SH-SY5Y (cell line): Measurements from ENCODE around the gene RABGAP1.

ENCODE experiments used
- GATA2 ChIP-seq: IDR thresholded peaks from 2 replicates; pipeline ENCODE4 v1.6.1; 2011; ENCODE audit warnings: mild to moderate bottlenecking, low read depth, low read length
- GATA3 ChIP-seq: IDR thresholded peaks from 2 replicates; pipeline ENCODE4 v1.6.1; 2011; ENCODE audit warnings: low read depth, mild to moderate bottlenecking, low read length, moderate library complexity

Gene RABGAP1

GRCh38 chr9:123065196-123065595, 124.4 kb downstream of the RABGAP1 start:
- no peak for TF ChIP-seq GATA2
- TF ChIP-seq GATA3 = no peak

GRCh38 chr9:123067136-123067535, 126.3 kb downstream of the RABGAP1 start:
- TF ChIP-seq GATA3 = no peak
- no peak for TF ChIP-seq GATA2

DNA sequence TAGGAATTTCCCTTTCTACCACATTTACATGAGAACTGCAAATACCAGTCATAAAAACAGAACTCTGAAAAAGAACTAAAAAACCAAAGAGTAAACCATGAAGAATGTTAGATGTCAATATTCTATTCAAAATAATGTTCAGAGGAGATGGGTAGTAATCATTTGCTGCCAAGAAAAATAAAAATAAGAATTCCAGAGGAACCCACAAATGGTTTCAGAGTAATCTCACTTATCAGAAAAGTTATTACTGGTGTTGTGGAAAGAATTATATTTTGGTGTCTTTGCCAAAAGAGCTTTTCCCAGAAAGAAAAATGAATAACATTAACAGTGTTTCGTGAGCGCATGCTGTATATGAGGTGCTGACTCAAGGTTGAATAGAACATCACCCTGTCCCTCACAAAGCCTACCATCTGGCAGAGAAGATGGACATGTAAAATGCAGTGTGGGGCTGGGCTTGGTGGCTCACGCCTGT, 128.2 kb downstream of the RABGAP1 start:
- no peak for TF ChIP-seq GATA2
- no peak for TF ChIP-seq GATA3

GRCh38 chr9:123070198-123070597, 129.4 kb downstream of the RABGAP1 start:
- no peak for TF ChIP-seq GATA3
- no peak for TF ChIP-seq GATA2

DNA sequence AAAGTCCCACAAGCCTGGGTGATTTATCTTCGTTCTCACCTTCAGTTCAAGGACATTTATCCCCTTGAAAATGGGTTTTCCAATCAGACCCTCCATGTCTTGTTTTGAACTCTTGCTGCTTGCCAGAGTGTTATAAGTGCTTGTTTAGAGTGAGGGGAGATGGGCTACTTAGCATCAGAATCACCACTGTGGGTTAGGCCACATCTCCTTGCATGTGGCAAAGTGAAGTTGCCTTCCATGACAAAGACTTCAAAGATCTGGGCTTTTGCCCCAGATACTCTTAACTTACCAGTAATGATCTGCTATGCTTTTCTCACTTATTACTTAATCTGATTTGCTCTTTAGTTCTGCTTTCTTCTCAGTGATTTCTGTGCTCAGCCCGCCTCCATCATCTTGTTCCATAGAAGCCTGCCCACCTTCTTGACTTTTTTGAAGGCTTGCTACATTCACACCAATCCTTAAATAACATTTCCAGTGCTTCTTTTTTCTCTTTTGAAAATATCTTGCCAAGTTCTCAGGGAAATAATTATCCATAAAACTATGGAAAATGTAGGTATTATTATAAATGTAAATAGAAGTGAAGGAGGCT, 131.7 kb downstream of the RABGAP1 start:
- TF ChIP-seq GATA2 = no peak
- TF ChIP-seq GATA3 = no peak

GRCh38 chr9:123073441-123073840, 132.6 kb downstream of the RABGAP1 start:
- TF ChIP-seq GATA3 (no peak), GATA2 (no peak)

GRCh38 chr9:123073991-123074422, 133.2 kb downstream of the RABGAP1 start:
- no peak for TF ChIP-seq GATA3

- no peak for TF ChIP-seq GATA3
- no peak for TF ChIP-seq GATA2
Measured at GRCh38 chr9:123074628-123075027, 133.8 kb downstream of the RABGAP1 start.

GRCh38 chr9:123080444-123080843, 139.6 kb downstream of the RABGAP1 start:
- TF ChIP-seq GATA3 = no peak
- no peak for TF ChIP-seq GATA2

DNA sequence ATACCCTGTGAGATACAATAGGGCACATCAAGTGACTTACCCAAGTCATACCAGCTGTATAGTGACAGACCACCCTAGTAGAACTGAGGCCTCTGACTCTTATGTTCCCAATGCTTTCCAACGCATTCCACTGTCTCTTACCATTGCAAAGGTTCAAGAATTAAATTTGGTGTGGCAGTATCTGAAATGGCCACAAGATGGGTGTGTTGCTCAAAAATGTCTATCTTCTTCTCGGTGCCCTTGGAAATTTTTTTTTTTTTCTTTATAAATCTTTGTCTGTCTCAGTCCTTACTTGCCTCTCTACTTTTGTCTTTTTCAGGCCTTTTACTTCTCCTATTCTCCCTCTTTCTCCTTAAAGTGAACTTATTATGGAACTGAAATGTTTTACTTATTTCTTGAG, 141.0 kb downstream of the RABGAP1 start:
- TF ChIP-seq GATA3 (no peak), GATA2 (no peak)

DNA sequence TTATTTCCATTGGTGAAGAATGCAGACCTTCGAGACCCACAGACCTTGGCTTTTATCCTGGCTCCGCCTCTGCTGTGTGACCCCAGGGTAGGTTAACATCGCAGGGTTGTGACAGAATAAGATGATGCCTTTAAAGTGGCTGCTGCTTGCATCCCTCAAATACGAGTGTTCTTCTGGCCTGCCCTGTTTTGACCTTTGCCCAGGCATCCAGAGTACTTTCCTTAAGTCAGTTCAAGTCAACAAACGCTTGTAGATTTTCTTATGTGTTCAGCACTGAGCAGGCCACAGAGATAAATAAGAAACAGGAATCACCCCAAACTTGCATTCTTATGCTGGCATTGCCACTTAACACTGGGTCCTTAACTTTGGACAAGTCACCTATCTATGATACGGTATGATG, 142.9 kb downstream of the RABGAP1 start:
- TF ChIP-seq GATA2 = no peak

DNA sequence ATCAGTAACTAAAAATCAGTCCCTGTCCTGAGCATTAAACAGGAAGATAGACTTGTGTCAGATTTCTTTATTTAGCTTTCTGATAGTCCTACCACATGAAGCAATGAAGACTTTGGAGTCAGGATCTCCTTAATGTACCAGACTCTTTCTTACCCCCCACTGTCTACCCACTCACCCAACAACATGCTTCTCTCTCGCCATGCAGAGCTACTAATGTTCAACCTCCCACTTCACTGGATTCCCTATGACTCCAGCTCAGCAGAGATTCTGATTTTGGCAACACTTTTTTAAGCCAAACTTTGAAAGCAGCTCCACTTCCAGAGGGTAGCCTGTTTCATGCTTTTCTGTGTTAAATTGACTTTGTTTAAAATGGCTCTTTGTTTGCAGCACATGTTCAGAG, 143.4 kb downstream of the RABGAP1 start:
- TF ChIP-seq GATA2 (no peak), GATA3 (no peak)

DNA sequence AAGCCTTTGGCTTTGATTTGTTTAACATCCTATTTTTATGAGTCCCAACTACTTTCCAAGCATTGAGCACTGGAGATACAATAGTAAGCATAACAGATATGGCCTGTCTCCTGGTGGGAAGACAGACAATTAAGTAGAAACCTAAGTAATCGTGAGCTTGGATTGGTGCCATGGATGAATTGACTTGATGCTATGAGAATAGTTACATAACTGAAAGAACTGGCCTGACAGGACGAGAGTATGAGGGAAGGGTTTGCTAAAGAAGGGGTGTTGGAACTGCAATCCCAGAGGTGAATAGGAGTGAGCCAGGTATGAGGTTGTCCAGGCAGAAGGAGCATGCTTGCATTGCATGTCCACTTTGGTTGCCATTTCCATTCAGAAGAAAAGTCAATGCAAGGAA, 145.1 kb downstream of the RABGAP1 start:
- no peak for TF ChIP-seq GATA3
- TF ChIP-seq GATA2 = no peak

GRCh38 chr9:123087359-123087888, 146.6 kb downstream of the RABGAP1 start:
- TF ChIP-seq GATA3 (no peak), GATA2 (no peak)

GRCh38 chr9:123089040-123089439, 148.2 kb downstream of the RABGAP1 start:
- TF ChIP-seq GATA2 (no peak), GATA3 (no peak)

GRCh38 chr9:123089790-123090189, 149.0 kb downstream of the RABGAP1 start:
- no peak for TF ChIP-seq GATA2
- TF ChIP-seq GATA3 = no peak
